GM23338 (cell line): ENCODE data around the gene PPP1R18. TPM values are rescaled to one million over a fixed set of nuclear protein-coding genes. Genes with fewer than 3 reads are reported as not detected.
A peak's percentile ranks its signal among the peaks of the same experiment; 100 is the strongest.
"Not testable (repeated sequence)": the region's sequence is repeated elsewhere in the genome, so short reads cannot be mapped to it uniquely, and the experiment has no call there.

Experiments used
- ATAC-seq: fragments of 200-7000 bp; cut with Tn5 transposase; 3 replicates; pipeline ENCODE4 v1.9.1; 2020
- DNase-seq: peaks from one replicate; pipeline ENCODE4 v3.0.0-alpha.2; 2015; ENCODE audit warnings: low spot score
- H2AFZ ChIP-seq: fragments of 200-600 bp; sonication (generic); 2 replicates; pipeline ENCODE4 v1.8.0; 2016; ENCODE audit warnings: antibody characterized with exemption, mild to moderate bottlenecking, moderate library complexity
- H3F3A ChIP-seq: fragments of 200-600 bp; sonication (generic); replicated peaks from 2 replicates; pipeline ENCODE4 v1.8.0; 2017; ENCODE audit warnings: antibody characterized with exemption, mixed run types, low read depth
- H3K27ac ChIP-seq: fragments of 200-600 bp; sonication (generic); 2 replicates; pipeline ENCODE4 v1.6.1; 2016; ENCODE audit warnings: low read depth
- H3K27me3 ChIP-seq: fragments of 200-600 bp; sonication (generic); 2 replicates; pipeline ENCODE4 v1.8.0; 2016; ENCODE audit warnings: mild to moderate bottlenecking, mixed run types, moderate library complexity; ENCODE audit not compliant: insufficient read depth
- H3K36me3 ChIP-seq: fragments of 200-600 bp; sonication (generic); 2 replicates; pipeline ENCODE4 v1.8.0; 2016; ENCODE audit warnings: mild to moderate bottlenecking; ENCODE audit not compliant: insufficient read depth
- H3K4me1 ChIP-seq: fragments of 200-600 bp; sonication (generic); 2 replicates; pipeline ENCODE4 v1.8.0; 2016; ENCODE audit warnings: mild to moderate bottlenecking, moderate library complexity; ENCODE audit not compliant: insufficient read depth
- H3K4me2 ChIP-seq: fragments of 200-600 bp; sonication (generic); 2 replicates; pipeline ENCODE4 v1.7.1; 2017; ENCODE audit warnings: mixed run types
- H3K4me3 ChIP-seq: fragments of 200-600 bp; sonication (generic); 2 replicates; pipeline ENCODE4 v1.6.1; 2016; ENCODE audit warnings: mixed run types
- H3K79me2 ChIP-seq: fragments of 200-600 bp; sonication (generic); replicated peaks from 2 replicates; pipeline ENCODE4 v1.8.0; 2017; ENCODE audit warnings: mild to moderate bottlenecking; ENCODE audit not compliant: insufficient read depth
- H3K9me2 ChIP-seq: fragments of 200-600 bp; sonication (generic); 2 replicates; pipeline ENCODE4 v1.8.0; 2017; ENCODE audit not compliant: insufficient read depth
- H4K20me1 ChIP-seq: fragments of 200-600 bp; sonication (generic); replicated peaks from 2 replicates; pipeline ENCODE4 v1.8.0; 2017; ENCODE audit warnings: mild to moderate bottlenecking; ENCODE audit not compliant: insufficient read depth
- H3K27ac Mint-ChIP-seq: 2 replicates; pipeline ENCODE4 v1.8.0; 2020; ENCODE audit warnings: inconsistent platforms, mild to moderate bottlenecking, moderate library complexity, mixed read lengths
- H3K27me3 Mint-ChIP-seq: 3 replicates; pipeline ENCODE4 v1.8.0; 2022; ENCODE audit warnings: low read depth, mild to moderate bottlenecking, moderate library complexity, mixed read lengths, inconsistent platforms; ENCODE audit not compliant: insufficient read depth, poor library complexity
- H3K36me3 Mint-ChIP-seq: 3 replicates; pipeline ENCODE4 v1.8.0; 2021; ENCODE audit warnings: low read depth, mild to moderate bottlenecking, inconsistent platforms, moderate library complexity, mixed read lengths
- H3K4me1 Mint-ChIP-seq: 3 replicates; pipeline ENCODE4 v1.8.0; 2020; ENCODE audit warnings: mild to moderate bottlenecking, inconsistent platforms, mixed read lengths
- H3K4me3 Mint-ChIP-seq: 3 replicates; pipeline ENCODE4 v1.8.0; 2021; ENCODE audit warnings: moderate library complexity, mild to moderate bottlenecking, inconsistent platforms, mixed read lengths
- H3K9me3 Mint-ChIP-seq: 3 replicates; pipeline ENCODE4 v1.8.0; 2020; ENCODE audit warnings: moderate library complexity, mild to moderate bottlenecking, inconsistent platforms, mixed read lengths
- CREB1 ChIP-seq: fragments of 250-450 bp; sonication (Bioruptor Pico); IDR thresholded peaks from 2 replicates; pipeline ENCODE4 v1.5.0; 2020; ENCODE audit warnings: low read depth, mild to moderate bottlenecking, moderate library complexity
- EZH2 ChIP-seq: fragments of 200-600 bp; sonication (generic); IDR thresholded peaks from one replicate; pipeline ENCODE4 v1.8.0; 2017; ENCODE audit warnings: antibody characterized with exemption, mild to moderate bottlenecking, low read depth; ENCODE audit not compliant: unreplicated experiment
- ZNF331 ChIP-seq: fragments of 250-450 bp; sonication (Bioruptor Pico); IDR thresholded peaks from 2 replicates; pipeline ENCODE4 v1.5.0; 2020; ENCODE audit warnings: low read depth, mild to moderate bottlenecking, moderate library complexity
- polyA plus RNA-seq: library from polyadenylated mRNA; unstranded; fragments of >200 nt; fragmentation: Nextera tagmentation; extraction: Ambion mirVana; gene quantifications from 2 replicates; pipeline ENCODE4 v1.2.1, GENCODE V29; 2016
- total RNA-seq: library from RNA; depleted of rRNA; stranded (reverse); fragments of >200 nt; shearing (Covaris generic); gene quantifications from 2 replicates; pipeline ENCODE4 v1.2.3, GENCODE V29; 2014
- TF ChIP-seq, protein P1 (sequence below), 2 experiments: fragments of 200-600 bp in 1 of 2; sonication (generic) in 1 of 2; conservative IDR thresholded peaks; 2 replicates each; pipeline versions ENCODE4 v1.5.1 to v1.6.1; 2016 to 2017; ENCODE audit warnings: antibody characterized with exemption in 2 of 2, low read depth in 2 of 2, mild to moderate bottlenecking in 2 of 2, moderate library complexity in 1 of 2
- TF ChIP-seq, protein P2 (sequence below): fragments of 250-450 bp; sonication (Bioruptor Pico); IDR thresholded peaks from 2 replicates; pipeline ENCODE4 v1.5.0; 2020; ENCODE audit warnings: mild to moderate bottlenecking, moderate library complexity

The PPP1R18 gene
- total and polyA plus RNA-seq, 2 experiments from 2014 or later, result 17.1 to 19.2 TPM

DNA sequence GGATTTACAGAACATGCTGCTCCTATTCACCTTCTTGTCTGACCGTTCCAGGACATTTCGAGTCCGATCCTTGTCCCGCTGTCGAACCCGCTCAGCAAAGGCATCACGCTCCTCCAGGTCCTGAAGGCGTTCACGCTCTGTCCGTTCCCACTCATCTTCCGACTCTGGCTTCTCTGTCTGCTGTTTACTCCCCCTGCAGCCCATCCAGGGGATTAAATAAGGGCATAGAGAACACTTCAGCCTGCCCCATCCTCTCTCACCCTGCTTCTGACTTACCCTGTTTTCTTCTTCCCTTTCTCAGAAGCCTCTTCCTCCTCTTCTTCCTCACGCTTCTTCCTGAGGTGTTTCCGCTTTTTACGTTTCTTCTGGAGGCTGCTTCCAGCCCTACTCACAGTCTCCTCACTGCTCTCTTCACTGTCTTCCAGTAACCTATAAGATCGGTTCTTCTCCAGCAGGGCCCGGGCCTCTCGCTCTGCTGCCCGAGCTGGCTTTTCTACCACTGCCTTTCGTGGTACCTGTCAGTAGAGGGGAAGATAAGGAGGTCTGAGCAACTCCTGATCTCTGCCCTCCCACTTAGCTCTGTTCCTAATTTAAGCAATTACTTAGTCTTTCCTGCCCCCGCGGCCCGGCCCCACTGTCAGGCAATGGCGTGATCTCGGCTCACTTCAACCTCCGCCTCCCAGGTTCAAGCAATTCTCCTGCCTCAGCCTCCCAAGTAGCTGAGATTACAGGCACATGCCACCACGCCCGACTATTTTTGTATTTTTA is 15.5 kb downstream of the PPP1R18 start:
- Mint-ChIP-seq H3K9me3 (no peaks in the 10 kb centered on the region), H3K36me3 (peaks cover 24% of the 10 kb centered on the region), H3K27ac (no peak overlapping the region), H3K4me3 (peak overlapping the region; percentile 94), H3K4me1 (peaks cover 5% of the 10 kb centered on the region), H3K27me3 (peaks cover 4% of the 10 kb centered on the region)
- Histone ChIP-seq H3F3A (peaks cover 3% of the 10 kb centered on the region; the same call in 1 of the 2 replicates), H2AFZ (no peak overlapping the region), H3K4me2 (peak overlapping the region; percentile 89; the same call in 1 of the 2 replicates), H3K79me2 (peaks cover 11% of the 10 kb centered on the region), H3K4me3 (no peak overlapping the region), H3K9me2 (no peaks in the 10 kb centered on the region), H3K27ac (no peak overlapping the region), H3K36me3 (peaks cover 11% of the 10 kb centered on the region; the same call in 1 of the 2 replicates), H3K4me1 (no peaks in the 10 kb centered on the region; the same call in 1 of the 2 replicates), H3K27me3 (no peaks in the 10 kb centered on the region), H4K20me1 (no peaks in the 10 kb centered on the region; the same call in 1 of the 2 replicates)
- peak; percentile 38 for DNase-seq
- TF ChIP-seq EZH2, result no peak
- TF ChIP-seq, protein P1, sequence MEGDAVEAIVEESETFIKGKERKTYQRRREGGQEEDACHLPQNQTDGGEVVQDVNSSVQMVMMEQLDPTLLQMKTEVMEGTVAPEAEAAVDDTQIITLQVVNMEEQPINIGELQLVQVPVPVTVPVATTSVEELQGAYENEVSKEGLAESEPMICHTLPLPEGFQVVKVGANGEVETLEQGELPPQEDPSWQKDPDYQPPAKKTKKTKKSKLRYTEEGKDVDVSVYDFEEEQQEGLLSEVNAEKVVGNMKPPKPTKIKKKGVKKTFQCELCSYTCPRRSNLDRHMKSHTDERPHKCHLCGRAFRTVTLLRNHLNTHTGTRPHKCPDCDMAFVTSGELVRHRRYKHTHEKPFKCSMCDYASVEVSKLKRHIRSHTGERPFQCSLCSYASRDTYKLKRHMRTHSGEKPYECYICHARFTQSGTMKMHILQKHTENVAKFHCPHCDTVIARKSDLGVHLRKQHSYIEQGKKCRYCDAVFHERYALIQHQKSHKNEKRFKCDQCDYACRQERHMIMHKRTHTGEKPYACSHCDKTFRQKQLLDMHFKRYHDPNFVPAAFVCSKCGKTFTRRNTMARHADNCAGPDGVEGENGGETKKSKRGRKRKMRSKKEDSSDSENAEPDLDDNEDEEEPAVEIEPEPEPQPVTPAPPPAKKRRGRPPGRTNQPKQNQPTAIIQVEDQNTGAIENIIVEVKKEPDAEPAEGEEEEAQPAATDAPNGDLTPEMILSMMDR (conservative IDR thresholded peaks at IDR 0.05; ENCODE audit: low read depth in 2 of 2), result peak in 1 of 2 experiments; percentile 37; a peak in 3 of 4 replicates
- no peak for TF ChIP-seq CREB1
- peak; percentile 11; the same call in 2 of the 3 replicates for ATAC-seq

- not testable (repeated sequence) for H3K4me1 Mint-ChIP-seq
- peaks cover 60% of the 10 kb centered on the region for H3K36me3 Mint-ChIP-seq
- peaks cover 21% of the 10 kb centered on the region; the same call in 1 of the 2 replicates for H3K36me3 ChIP-seq
Observed at GRCh38 chr6:30666300-30666699, 20.1 kb downstream of the PPP1R18 start.

DNA sequence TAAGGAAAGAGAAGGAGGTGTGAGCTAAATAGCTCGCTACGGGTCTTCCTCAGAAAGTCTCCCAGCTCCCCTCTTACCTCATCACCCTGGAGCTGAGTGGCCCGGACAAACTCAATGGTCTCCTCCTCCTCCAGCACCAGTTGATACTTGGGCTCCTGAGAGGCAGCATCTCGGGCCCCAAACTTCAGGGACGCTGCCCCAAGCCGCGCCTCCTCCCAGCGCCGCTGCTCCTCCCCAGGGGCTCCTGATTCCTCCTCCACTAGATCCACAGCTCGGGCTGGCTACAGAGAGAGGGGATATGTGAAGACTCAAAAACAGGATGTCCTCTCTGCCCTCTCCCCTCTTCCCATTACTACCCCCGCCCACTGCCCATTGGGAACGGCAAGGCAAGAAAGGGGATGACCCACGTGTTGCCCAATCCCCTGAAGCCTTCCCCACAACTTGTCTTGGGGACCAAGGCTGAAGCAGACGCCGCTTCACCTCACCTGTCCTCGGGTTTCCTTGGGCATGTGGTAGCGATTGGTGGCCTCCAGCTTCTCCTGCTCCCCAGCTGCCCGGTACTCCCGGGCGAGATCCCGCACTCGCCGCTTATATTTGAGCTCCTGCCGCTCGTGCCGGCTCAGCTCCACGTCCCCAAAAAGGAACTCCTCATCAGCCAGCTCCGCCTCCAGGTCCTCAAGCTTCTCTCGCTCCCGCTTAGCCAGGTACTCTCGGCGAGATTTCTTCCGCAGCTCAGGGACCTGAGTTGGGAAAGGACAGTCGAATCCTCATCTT is 21.3 kb downstream of the PPP1R18 start:
- Histone ChIP-seq H3K79me2 (no peaks in the 10 kb centered on the region), H3K27ac (no peak overlapping the region), H2AFZ (no peak overlapping the region), H3K36me3 (peaks cover 20% of the 10 kb centered on the region; the same call in 1 of the 2 replicates), H3K4me2 (no peak overlapping the region), H3K4me1 (no peaks in the 10 kb centered on the region), H3F3A (no peaks in the 10 kb centered on the region; the same call in 1 of the 2 replicates), H3K9me2 (no peaks in the 10 kb centered on the region), H4K20me1 (peaks cover 6% of the 10 kb centered on the region; the same call in 1 of the 2 replicates), H3K4me3 (no peak overlapping the region), H3K27me3 (no peaks in the 10 kb centered on the region)
- DNase-seq (no peak), ATAC-seq (no peak)
- Mint-ChIP-seq H3K9me3 (no peaks in the 10 kb centered on the region), H3K4me3 (no peak overlapping the region), H3K4me1 (no peaks in the 10 kb centered on the region), H3K27ac (no peak overlapping the region), H3K27me3 (no peaks in the 10 kb centered on the region), H3K36me3 (peaks cover 54% of the 10 kb centered on the region)
- TF ChIP-seq, protein P2, sequence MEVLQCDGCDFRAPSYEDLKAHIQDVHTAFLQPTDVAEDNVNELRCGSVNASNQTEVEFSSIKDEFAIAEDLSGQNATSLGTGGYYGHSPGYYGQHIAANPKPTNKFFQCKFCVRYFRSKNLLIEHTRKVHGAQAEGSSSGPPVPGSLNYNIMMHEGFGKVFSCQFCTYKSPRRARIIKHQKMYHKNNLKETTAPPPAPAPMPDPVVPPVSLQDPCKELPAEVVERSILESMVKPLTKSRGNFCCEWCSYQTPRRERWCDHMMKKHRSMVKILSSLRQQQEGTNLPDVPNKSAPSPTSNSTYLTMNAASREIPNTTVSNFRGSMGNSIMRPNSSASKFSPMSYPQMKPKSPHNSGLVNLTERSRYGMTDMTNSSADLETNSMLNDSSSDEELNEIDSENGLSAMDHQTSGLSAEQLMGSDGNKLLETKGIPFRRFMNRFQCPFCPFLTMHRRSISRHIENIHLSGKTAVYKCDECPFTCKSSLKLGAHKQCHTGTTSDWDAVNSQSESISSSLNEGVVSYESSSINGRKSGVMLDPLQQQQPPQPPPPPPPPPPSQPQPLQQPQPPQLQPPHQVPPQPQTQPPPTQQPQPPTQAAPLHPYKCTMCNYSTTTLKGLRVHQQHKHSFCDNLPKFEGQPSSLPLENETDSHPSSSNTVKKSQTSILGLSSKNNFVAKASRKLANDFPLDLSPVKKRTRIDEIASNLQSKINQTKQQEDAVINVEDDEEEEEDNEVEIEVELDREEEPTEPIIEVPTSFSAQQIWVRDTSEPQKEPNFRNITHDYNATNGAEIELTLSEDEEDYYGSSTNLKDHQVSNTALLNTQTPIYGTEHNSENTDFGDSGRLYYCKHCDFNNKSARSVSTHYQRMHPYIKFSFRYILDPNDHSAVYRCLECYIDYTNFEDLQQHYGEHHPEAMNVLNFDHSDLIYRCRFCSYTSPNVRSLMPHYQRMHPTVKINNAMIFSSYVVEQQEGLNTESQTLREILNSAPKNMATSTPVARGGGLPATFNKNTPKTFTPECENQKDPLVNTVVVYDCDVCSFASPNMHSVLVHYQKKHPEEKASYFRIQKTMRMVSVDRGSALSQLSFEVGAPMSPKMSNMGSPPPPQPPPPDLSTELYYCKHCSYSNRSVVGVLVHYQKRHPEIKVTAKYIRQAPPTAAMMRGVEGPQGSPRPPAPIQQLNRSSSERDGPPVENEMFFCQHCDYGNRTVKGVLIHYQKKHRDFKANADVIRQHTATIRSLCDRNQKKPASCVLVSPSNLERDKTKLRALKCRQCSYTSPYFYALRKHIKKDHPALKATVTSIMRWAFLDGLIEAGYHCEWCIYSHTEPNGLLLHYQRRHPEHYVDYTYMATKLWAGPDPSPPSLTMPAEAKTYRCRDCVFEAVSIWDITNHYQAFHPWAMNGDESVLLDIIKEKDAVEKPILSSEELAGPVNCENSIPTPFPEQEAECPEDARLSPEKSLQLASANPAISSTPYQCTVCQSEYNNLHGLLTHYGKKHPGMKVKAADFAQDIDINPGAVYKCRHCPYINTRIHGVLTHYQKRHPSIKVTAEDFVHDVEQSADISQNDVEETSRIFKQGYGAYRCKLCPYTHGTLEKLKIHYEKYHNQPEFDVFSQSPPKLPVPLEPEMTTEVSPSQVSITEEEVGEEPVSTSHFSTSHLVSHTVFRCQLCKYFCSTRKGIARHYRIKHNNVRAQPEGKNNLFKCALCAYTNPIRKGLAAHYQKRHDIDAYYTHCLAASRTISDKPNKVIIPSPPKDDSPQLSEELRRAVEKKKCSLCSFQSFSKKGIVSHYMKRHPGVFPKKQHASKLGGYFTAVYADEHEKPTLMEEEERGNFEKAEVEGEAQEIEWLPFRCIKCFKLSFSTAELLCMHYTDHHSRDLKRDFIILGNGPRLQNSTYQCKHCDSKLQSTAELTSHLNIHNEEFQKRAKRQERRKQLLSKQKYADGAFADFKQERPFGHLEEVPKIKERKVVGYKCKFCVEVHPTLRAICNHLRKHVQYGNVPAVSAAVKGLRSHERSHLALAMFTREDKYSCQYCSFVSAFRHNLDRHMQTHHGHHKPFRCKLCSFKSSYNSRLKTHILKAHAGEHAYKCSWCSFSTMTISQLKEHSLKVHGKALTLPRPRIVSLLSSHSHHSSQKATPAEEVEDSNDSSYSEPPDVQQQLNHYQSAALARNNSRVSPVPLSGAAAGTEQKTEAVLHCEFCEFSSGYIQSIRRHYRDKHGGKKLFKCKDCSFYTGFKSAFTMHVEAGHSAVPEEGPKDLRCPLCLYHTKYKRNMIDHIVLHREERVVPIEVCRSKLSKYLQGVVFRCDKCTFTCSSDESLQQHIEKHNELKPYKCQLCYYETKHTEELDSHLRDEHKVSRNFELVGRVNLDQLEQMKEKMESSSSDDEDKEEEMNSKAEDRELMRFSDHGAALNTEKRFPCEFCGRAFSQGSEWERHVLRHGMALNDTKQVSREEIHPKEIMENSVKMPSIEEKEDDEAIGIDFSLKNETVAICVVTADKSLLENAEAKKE, result no peak
- no peak for TF ChIP-seq ZNF331 (CRISPR knock-in tag)

More at GRCh38 chr6:30666300-30666699, 20.1 kb downstream of the PPP1R18 start:
- H3K27me3 ChIP-seq, H3K9me3 Mint-ChIP-seq, H3K4me1 ChIP-seq, H3K4me2 ChIP-seq, H2AFZ ChIP-seq, ATAC-seq, H4K20me1 ChIP-seq, H3K27ac Mint-ChIP-seq, H3K79me2 ChIP-seq, H3K4me3 Mint-ChIP-seq, H3K27me3 Mint-ChIP-seq, H3K27ac ChIP-seq, H3F3A ChIP-seq, DNase-seq, H3K9me2 ChIP-seq, H3K4me3 ChIP-seq: not testable (repeated sequence)
